ENCODE results near the gene ZNF335. TPM values are rescaled to one million over a fixed set of nuclear protein-coding genes. Genes with fewer than 3 reads are reported as not detected.

The ZNF335 gene
- total RNA-seq, 1 donor from 2014 or later, result 49.6 TPM

DNA sequence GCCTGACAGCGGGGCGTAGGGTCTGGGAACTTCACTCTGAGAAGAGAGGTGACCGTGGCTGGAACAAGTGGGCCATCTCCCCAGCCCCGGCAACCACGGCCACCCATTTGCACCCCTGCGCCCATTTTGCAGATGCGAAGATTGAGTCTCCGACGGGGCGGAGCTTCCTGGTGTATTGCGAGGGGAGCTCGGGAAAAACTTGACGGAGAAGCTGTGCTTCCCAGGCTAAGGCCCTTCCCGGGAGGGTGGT, 653 bp downstream of the ZNF335 start:
- DNase-seq (no peak), ATAC-seq (ENCODE audit: low read depth) (peak; percentile 9)
- TF ChIP-seq, protein P1, sequence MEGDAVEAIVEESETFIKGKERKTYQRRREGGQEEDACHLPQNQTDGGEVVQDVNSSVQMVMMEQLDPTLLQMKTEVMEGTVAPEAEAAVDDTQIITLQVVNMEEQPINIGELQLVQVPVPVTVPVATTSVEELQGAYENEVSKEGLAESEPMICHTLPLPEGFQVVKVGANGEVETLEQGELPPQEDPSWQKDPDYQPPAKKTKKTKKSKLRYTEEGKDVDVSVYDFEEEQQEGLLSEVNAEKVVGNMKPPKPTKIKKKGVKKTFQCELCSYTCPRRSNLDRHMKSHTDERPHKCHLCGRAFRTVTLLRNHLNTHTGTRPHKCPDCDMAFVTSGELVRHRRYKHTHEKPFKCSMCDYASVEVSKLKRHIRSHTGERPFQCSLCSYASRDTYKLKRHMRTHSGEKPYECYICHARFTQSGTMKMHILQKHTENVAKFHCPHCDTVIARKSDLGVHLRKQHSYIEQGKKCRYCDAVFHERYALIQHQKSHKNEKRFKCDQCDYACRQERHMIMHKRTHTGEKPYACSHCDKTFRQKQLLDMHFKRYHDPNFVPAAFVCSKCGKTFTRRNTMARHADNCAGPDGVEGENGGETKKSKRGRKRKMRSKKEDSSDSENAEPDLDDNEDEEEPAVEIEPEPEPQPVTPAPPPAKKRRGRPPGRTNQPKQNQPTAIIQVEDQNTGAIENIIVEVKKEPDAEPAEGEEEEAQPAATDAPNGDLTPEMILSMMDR (IDR thresholded peaks at IDR 0.05), result no peak
- ChIA-PET CTCF (interaction anchor here (1.0 to 3.9 kb wide), 10 partner anchors 14 to 172 kb away, joined by 3 to 18 read pairs (median 8); partner anchors contain the start of genes CTSA, NEURL2 and PCIF1), POLR2A (interaction anchor here (0.5 to 6.1 kb wide), 22 partner anchors 10 to 556 kb away, joined by 3 to 110 read pairs (median 6); partner anchors contain the start of genes ACOT8, CTSA, DNTTIP1 and NEURL2)
- H3K27ac Mint-ChIP-seq, result peak overlapping the region; percentile 100
- peaks cover 25% of the 10 kb centered on the region for H3K4me1 Mint-ChIP-seq
- peak overlapping the region; percentile 94 for H3K4me3 Mint-ChIP-seq
- peaks cover 43% of the 10 kb centered on the region for H3K36me3 Mint-ChIP-seq (ENCODE audit: low read depth)
- intact Hi-C loops (cut with micrococcal nuclease), result loop anchor here (1.0 to 5.0 kb wide), 7 partner anchors 36 to 609 kb away; partner anchors contain the start of genes ACOT8, CD40, CTSA and NEURL2
- peaks cover 2% of the 10 kb centered on the region for H3K9me3 Mint-ChIP-seq
- no peaks in the 10 kb centered on the region for H3K27me3 Mint-ChIP-seq

DNA sequence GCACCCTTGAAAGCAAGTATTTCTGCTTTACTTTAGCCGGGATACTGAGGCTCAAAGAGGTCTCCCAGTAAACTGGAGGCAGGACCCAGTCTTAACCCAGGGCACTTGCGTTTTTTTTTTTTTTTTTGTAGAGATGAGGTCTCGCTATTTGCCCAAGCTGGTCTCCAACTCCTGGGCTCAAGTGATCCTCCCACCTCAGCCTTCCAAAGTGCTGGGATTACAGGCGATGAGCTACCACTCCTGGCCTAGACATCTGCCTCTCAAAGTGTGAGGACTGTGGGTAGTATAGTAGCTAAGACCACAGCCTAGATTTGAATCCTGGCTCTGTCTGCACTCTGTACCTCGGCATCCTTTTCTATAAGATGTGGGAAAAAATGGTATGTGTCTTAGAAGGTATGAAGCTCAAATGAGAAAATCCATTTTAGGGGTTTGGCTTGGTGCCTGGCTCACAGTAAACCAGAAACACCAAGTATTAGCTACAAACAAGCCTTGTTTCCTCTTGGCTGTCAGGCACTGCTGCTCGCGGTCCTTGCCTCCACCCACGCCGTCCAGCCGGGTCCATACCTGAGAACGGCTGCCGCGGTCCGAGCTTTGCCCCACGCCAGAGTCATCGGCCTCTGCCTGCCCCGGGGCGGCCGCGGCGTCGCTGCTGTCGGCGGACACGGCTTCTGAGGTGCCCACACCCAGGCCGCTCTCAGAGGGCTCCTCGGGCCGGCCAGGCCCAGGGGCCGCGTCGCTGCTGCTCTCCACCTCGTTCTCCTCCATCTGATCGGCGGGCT, 1.2 kb downstream of the ZNF335 start:
- H3K4me1 Mint-ChIP-seq, result peaks cover 26% of the 10 kb centered on the region
- H3K36me3 Mint-ChIP-seq (ENCODE audit: low read depth), result peaks cover 46% of the 10 kb centered on the region
- H3K27ac Mint-ChIP-seq, result peak overlapping the region; percentile 100
- no peak for DNase-seq
- TF ChIP-seq, protein P1 (IDR thresholded peaks at IDR 0.05), result no peak
- POLR2A ChIA-PET, result interaction anchor here (0.5 to 6.1 kb wide), 24 partner anchors 10 to 555 kb away, joined by 3 to 110 read pairs (median 6); partner anchors contain the start of genes ACOT8, CTSA, DNTTIP1 and NEURL2
- no peaks in the 10 kb centered on the region for H3K27me3 Mint-ChIP-seq
- H3K4me3 Mint-ChIP-seq, result peak overlapping the region; percentile 94
- CTCF ChIA-PET, result interaction anchor here (0.8 to 3.9 kb wide), 19 partner anchors 10 to 378 kb away, joined by 3 to 18 read pairs (median 4); partner anchors contain the start of genes CTSA, NEURL2 and PCIF1
- intact Hi-C loops (cut with micrococcal nuclease), result loop anchor here (1.0 to 5.0 kb wide), 7 partner anchors 36 to 609 kb away; partner anchors contain the start of genes ACOT8, CD40, CTSA and NEURL2
- no peak for ATAC-seq (ENCODE audit: low read depth)
- peaks cover 2% of the 10 kb centered on the region for H3K9me3 Mint-ChIP-seq

DNA sequence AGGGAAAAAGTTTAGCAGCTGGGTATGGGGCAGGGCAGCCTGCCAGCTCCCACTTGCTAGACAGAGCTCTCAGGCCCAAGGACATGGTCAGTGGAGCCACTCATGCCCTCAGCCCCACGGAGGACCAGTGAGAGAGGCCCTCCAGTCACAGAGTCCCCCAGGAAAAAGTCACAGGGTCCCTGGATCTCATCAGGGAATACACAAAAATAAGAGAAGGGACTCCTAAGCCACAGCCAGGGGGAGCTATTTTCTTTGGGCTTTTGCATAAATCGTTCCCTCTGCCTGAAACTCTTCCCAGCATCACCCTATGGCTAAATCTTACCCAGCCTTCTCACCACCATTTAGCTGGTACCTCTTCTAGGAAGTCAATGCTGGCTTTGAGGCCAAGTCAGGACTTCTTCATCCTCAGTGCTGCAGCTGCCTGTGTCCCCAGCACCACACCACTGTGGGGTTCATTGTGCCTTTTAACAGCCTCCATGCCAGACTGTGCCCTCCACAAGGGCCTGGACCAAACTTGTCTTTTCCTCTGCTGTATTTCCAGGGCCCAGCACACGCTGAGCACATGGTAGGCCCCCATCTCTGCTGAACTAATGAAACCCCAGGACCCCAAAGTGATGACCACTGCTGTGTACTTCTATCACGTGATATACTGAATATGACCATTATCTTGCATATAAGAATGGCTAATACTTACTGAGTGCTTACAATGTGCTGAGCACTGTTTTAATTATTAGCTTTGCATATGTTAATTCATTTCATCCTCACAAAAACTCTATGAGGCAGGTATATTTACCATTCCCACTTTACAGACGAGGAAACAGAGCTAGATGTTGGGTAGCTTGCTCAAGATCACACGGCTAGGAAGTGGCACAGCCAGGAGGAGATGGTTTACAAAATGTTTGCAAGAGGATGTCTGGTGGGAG, 2.0 kb downstream of the ZNF335 start:
- Mint-ChIP-seq H3K27ac (peak overlapping the region; percentile 100), H3K4me1 (peaks cover 33% of the 10 kb centered on the region), H3K36me3 (ENCODE audit: low read depth) (peaks cover 55% of the 10 kb centered on the region), H3K27me3 (no peaks in the 10 kb centered on the region), H3K9me3 (peaks cover 2% of the 10 kb centered on the region), H3K4me3 (peak overlapping the region; percentile 94)
- ATAC-seq (ENCODE audit: low read depth) (no peak), DNase-seq (no peak)
- intact Hi-C loops (cut with micrococcal nuclease), result loop anchor here (2.0 to 5.0 kb wide), 3 partner anchors 59 to 608 kb away; partner anchors contain the start of gene SYS1
- CTCF ChIA-PET, result interaction anchor here (0.7 to 3.9 kb wide), 26 partner anchors 9 to 379 kb away, joined by 3 to 18 read pairs (median 4); partner anchors contain the start of genes CTSA, NEURL2 and PCIF1
- POLR2A ChIA-PET, result interaction anchor here (0.6 to 6.1 kb wide), 23 partner anchors 9 to 554 kb away, joined by 3 to 110 read pairs (median 6); partner anchors contain the start of genes ACOT8, CTSA, DNTTIP1 and NEURL2
- TF ChIP-seq, protein P1 (IDR thresholded peaks at IDR 0.05), result no peak

DNA sequence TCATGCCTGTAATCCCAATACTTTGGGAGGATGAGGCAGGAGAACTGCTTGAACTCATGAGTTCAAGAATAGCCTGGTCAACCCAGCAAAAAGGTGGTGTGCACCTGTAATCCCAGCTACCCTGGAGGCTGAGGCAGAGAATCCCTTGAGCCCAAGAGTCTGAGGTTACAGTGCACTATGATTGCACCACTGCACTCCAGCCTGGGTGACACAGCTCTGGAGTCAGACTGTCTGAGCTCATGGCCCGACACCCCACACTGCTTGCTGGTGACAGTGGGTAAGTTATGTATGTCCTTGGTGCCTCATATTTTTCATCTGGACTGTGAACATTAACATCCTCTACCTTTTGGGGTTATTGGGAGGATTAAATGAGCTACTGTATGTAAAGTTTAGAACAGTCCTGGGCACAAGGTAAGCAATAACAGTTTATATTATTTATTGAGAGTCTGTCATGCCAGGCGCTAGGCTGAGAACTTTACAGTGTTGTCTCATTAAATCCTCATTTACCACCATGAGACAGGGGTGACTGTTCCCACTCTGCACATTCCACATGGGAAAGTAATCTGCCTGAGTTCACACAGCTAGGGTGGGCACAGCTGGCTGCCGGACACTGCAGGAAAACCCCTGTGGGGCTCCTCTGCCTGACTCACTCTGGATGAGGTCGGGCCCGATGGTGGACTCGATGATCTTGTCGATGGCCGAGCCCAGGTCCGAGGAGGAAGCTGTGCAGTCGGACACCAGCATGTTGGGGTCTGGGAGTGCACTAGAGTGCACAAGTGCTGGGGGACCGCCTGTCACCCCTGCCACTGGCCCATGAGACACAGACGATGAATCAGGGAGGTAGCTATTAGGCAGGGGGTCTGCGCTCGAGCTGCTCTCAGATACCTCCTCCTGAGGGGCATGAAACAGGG, 2.9 kb downstream of the ZNF335 start:
- intact Hi-C loops (cut with micrococcal nuclease), result no loop called here

More for the DNA sequence above, 2.9 kb downstream of the ZNF335 start:
- Mint-ChIP-seq H3K9me3 (peaks cover 2% of the 10 kb centered on the region), H3K36me3 (ENCODE audit: low read depth) (peaks cover 63% of the 10 kb centered on the region), H3K4me3 (no peak overlapping the region), H3K4me1 (peaks cover 36% of the 10 kb centered on the region), H3K27me3 (no peaks in the 10 kb centered on the region), H3K27ac (no peak overlapping the region)
- ChIA-PET CTCF (interaction anchor here (0.5 to 3.9 kb wide), 19 partner anchors 8 to 380 kb away, joined by 3 to 18 read pairs (median 4); partner anchors contain the start of genes CTSA, NEURL2 and PCIF1), POLR2A (interaction anchor here (0.6 to 6.1 kb wide), 9 partner anchors 8 to 177 kb away, joined by 3 to 110 read pairs (median 8); partner anchors contain the start of genes ACOT8, CTSA, DNTTIP1 and NEURL2)
- DNase-seq (no peak), ATAC-seq (ENCODE audit: low read depth) (no peak)
- TF ChIP-seq, protein P1 (IDR thresholded peaks at IDR 0.05), result no peak

All from activated B cell treated with CpG ODN at 0.5 μM for 24 hours (primary cell).